Breast epithelium (tissue), 3 donors: Measurements from ENCODE around the gene RHBDF2.

Experiments
- POLR2A ChIP-seq: fragments of 450-650 bp; IDR thresholded peaks from one replicate; pipeline ENCODE4 v1.6.1; 2016; ENCODE audit warnings: antibody characterized with exemption, mild to moderate bottlenecking, moderate library complexity
- TF ChIP-seq, protein P1 (sequence below), 3 donors: fragments of 450-650 bp; IDR thresholded peaks; one replicate each; pipeline ENCODE4 v1.5.1; 2016 to 2017; ENCODE audit warnings: antibody characterized with exemption in 3 of 3, mild to moderate bottlenecking in 3 of 3, moderate library complexity in 3 of 3

GRCh38 chr17:76528528-76529223, 27.5 kb upstream of the RHBDF2 start:
- no peak for TF ChIP-seq POLR2A
- TF ChIP-seq, protein P1, sequence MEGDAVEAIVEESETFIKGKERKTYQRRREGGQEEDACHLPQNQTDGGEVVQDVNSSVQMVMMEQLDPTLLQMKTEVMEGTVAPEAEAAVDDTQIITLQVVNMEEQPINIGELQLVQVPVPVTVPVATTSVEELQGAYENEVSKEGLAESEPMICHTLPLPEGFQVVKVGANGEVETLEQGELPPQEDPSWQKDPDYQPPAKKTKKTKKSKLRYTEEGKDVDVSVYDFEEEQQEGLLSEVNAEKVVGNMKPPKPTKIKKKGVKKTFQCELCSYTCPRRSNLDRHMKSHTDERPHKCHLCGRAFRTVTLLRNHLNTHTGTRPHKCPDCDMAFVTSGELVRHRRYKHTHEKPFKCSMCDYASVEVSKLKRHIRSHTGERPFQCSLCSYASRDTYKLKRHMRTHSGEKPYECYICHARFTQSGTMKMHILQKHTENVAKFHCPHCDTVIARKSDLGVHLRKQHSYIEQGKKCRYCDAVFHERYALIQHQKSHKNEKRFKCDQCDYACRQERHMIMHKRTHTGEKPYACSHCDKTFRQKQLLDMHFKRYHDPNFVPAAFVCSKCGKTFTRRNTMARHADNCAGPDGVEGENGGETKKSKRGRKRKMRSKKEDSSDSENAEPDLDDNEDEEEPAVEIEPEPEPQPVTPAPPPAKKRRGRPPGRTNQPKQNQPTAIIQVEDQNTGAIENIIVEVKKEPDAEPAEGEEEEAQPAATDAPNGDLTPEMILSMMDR (IDR thresholded peaks at IDR 0.05), result no peak
